Gastroesophageal sphincter (tissue), 3 donors: Measurements from ENCODE around the gene ASNS.

ENCODE experiments used
- EP300 ChIP-seq: sonication (generic); formaldehyde crosslinking; IDR thresholded peaks from one replicate; pipeline ENCODE4 v1.6.1; 2017; ENCODE audit warnings: antibody characterized with exemption, mild to moderate bottlenecking
- POLR2A ChIP-seq, 2 donors: fragments of 450-650 bp; IDR thresholded peaks; one replicate each; pipeline ENCODE4 v1.6.1; 2017; ENCODE audit warnings: antibody characterized with exemption in 2 of 2, mild to moderate bottlenecking in 2 of 2, moderate library complexity in 1 of 2
- POLR2AphosphoS5 ChIP-seq: sonication (generic); formaldehyde crosslinking; IDR thresholded peaks from one replicate; pipeline ENCODE4 v1.6.1; 2017; ENCODE audit warnings: antibody characterized with exemption
- TF ChIP-seq, protein P1 (sequence below), 4 experiments: fragments of 200-600 bp in 2 of 4; fragments of 450-650 bp in 2 of 4; sonication (generic) in 1 of 4; IDR thresholded peaks; one replicate each; pipeline ENCODE4 v1.5.1; 2017 to 2019; ENCODE audit warnings: antibody characterized with exemption in 4 of 4, mild to moderate bottlenecking in 2 of 4, moderate library complexity in 2 of 4

DNA sequence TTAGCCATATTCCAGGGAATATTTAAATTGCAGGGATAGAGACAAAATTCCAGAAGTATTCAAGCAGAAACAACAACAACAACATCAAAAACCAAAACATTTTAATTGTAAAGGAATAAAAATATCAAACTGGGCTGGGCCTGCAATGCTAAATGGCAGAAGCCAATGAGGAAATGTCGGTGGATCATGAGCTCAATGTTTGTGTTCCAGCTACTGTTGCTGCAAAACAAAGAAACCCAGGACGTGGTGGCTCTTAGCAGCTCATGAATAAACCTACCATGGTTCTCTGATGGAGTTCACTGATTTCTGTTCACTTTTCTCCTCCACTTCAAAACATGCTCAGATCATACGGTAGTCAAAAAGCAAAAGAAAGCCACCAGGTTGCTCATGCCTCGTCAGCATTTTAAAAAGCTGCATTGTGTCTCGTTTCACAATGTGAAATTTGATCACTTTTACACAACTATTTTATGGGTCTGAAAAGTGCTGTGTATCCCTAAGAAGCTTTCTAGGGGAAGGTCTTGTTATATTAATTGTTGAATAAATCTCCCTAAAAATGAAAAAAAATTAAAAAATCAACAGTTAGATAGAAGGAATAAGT, 54.0 kb downstream of the ASNS start:
- TF ChIP-seq, protein P1, sequence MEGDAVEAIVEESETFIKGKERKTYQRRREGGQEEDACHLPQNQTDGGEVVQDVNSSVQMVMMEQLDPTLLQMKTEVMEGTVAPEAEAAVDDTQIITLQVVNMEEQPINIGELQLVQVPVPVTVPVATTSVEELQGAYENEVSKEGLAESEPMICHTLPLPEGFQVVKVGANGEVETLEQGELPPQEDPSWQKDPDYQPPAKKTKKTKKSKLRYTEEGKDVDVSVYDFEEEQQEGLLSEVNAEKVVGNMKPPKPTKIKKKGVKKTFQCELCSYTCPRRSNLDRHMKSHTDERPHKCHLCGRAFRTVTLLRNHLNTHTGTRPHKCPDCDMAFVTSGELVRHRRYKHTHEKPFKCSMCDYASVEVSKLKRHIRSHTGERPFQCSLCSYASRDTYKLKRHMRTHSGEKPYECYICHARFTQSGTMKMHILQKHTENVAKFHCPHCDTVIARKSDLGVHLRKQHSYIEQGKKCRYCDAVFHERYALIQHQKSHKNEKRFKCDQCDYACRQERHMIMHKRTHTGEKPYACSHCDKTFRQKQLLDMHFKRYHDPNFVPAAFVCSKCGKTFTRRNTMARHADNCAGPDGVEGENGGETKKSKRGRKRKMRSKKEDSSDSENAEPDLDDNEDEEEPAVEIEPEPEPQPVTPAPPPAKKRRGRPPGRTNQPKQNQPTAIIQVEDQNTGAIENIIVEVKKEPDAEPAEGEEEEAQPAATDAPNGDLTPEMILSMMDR (IDR thresholded peaks at IDR 0.05), result no peak
- no peak for TF ChIP-seq POLR2AphosphoS5
- no peak for TF ChIP-seq POLR2A (IDR thresholded peaks at IDR 0.05)
- TF ChIP-seq EP300, result no peak
